ENCODE results near the gene ISY1. TPM values are rescaled to one million over a fixed set of nuclear protein-coding genes. Genes with fewer than 3 reads are reported as not detected.

Gene ISY1
- total and polyA plus RNA-seq, 4 donors, result 23.1 to 39.6 (median 26.5) TPM

GRCh38 chr3:129181819-129182218, 21.0 kb upstream of the ISY1 start:
- DNase-seq (no peak), ATAC-seq (ENCODE audit: insufficient read depth, low FRiP score) (no peak)
- Histone ChIP-seq H3K27me3 (ENCODE audit: control insufficient read depth in 3 of 3, insufficient read depth in 3 of 3, low read length in 2 of 3) (no peaks in the 10 kb centered on the region), H3K4me1 (ENCODE audit: control insufficient read depth in 5 of 5, insufficient read depth in 5 of 5, low read length in 5 of 5) (peaks cover 9 to 45% (median 17%) of the 10 kb centered on the region in 5 donors), H3K27ac (ENCODE audit: low read depth in 1 of 2, low read length in 1 of 2) (no peak overlapping the region), H3K36me3 (ENCODE audit: control insufficient read depth in 4 of 4, insufficient read depth in 4 of 4, low read length in 4 of 4) (peaks cover 4 to 20% (median 13%) of the 10 kb centered on the region in 4 donors), H3K9ac (ENCODE audit: insufficient read depth in 1 of 2, low read length in 2 of 2) (peak overlapping the region in 1 of 2 donors; percentile 83), H3K9me3 (ENCODE audit: control insufficient read depth in 4 of 4, insufficient read depth in 3 of 4, low read length in 3 of 4) (no peaks in the 10 kb centered on the region), H3K4me3 (no peak overlapping the region)
- WGBS, 2 donors, result 13 to 22% methylated on average over 3 of the region's 3 CpGs
- no peak for TF ChIP-seq CTCF (IDR thresholded peaks at IDR 0.05; ENCODE audit: control extremely low read depth, extremely low read depth)

- Histone ChIP-seq H3K9ac (ENCODE audit: insufficient read depth in 1 of 2, low read length in 2 of 2) (peak overlapping the region in 1 of 2 donors; percentile 34), H3K36me3 (ENCODE audit: control insufficient read depth in 4 of 4, insufficient read depth in 4 of 4, low read length in 4 of 4) (peaks cover 6 to 22% (median 14%) of the 10 kb centered on the region in 4 donors), H3K4me3 (no peak overlapping the region), H3K27ac (ENCODE audit: low read depth in 1 of 2, low read length in 1 of 2) (peak overlapping the region in 1 of 2 donors; percentile 26), H3K27me3 (ENCODE audit: control insufficient read depth in 3 of 3, insufficient read depth in 3 of 3, low read length in 2 of 3) (no peaks in the 10 kb centered on the region), H3K4me1 (ENCODE audit: control insufficient read depth in 5 of 5, insufficient read depth in 5 of 5, low read length in 5 of 5) (peaks cover 11 to 45% (median 21%) of the 10 kb centered on the region in 5 donors), H3K9me3 (ENCODE audit: control insufficient read depth in 4 of 4, insufficient read depth in 3 of 4, low read length in 3 of 4) (no peaks in the 10 kb centered on the region)
- WGBS, 2 donors, result 49 to 72% methylated on average over 1 of the region's 1 CpG
- no peak for ATAC-seq (ENCODE audit: insufficient read depth, low FRiP score)
- TF ChIP-seq CTCF (IDR thresholded peaks at IDR 0.05; ENCODE audit: control extremely low read depth, extremely low read depth), result no peak
- peak in 2 of 3 donors; percentile 31 to 50 for DNase-seq
Observed at GRCh38 chr3:129180461-129180860, 19.6 kb upstream of the ISY1 start.

- no peaks in the 10 kb centered on the region for H3K9me3 ChIP-seq (ENCODE audit: control insufficient read depth in 4 of 4, insufficient read depth in 3 of 4, low read length in 3 of 4)
- H3K27me3 ChIP-seq (ENCODE audit: control insufficient read depth in 3 of 3, insufficient read depth in 3 of 3, low read length in 2 of 3), result no peaks in the 10 kb centered on the region
- WGBS, 2 donors, result 73 to 91% methylated on average over 1 of the region's 1 CpG
- no peak for TF ChIP-seq CTCF (IDR thresholded peaks at IDR 0.05; ENCODE audit: control extremely low read depth, extremely low read depth)
- ATAC-seq (ENCODE audit: insufficient read depth, low FRiP score), result no peak
- peaks cover 13 to 22% (median 13%) of the 10 kb centered on the region in 4 donors for H3K36me3 ChIP-seq (ENCODE audit: control insufficient read depth in 4 of 4, insufficient read depth in 4 of 4, low read length in 4 of 4)
- no peak overlapping the region for H3K27ac ChIP-seq (ENCODE audit: low read depth in 1 of 2, low read length in 1 of 2)
- H3K4me1 ChIP-seq (ENCODE audit: control insufficient read depth in 5 of 5, insufficient read depth in 5 of 5, low read length in 5 of 5), result peaks cover 14 to 34% (median 16%) of the 10 kb centered on the region in 5 donors
- DNase-seq, result no peak
- H3K9ac ChIP-seq (ENCODE audit: insufficient read depth in 1 of 2, low read length in 2 of 2), result no peak overlapping the region
- H3K4me3 ChIP-seq, result no peak overlapping the region
Observed at GRCh38 chr3:129176051-129176450, 15.2 kb upstream of the ISY1 start.

GRCh38 chr3:129173725-129174124, 12.9 kb upstream of the ISY1 start:
- DNase-seq (no peak), ATAC-seq (ENCODE audit: insufficient read depth, low FRiP score) (no peak)
- Histone ChIP-seq H3K4me1 (ENCODE audit: control insufficient read depth in 5 of 5, insufficient read depth in 5 of 5, low read length in 5 of 5) (peaks cover 3 to 26% (median 8%) of the 10 kb centered on the region in 5 donors), H3K4me3 (no peak overlapping the region), H3K36me3 (ENCODE audit: control insufficient read depth in 4 of 4, insufficient read depth in 4 of 4, low read length in 4 of 4) (peaks cover 19 to 42% (median 25%) of the 10 kb centered on the region in 4 donors), H3K27me3 (ENCODE audit: control insufficient read depth in 3 of 3, insufficient read depth in 3 of 3, low read length in 2 of 3) (no peaks in the 10 kb centered on the region), H3K9me3 (ENCODE audit: control insufficient read depth in 4 of 4, insufficient read depth in 3 of 4, low read length in 3 of 4) (no peaks in the 10 kb centered on the region), H3K9ac (ENCODE audit: insufficient read depth in 1 of 2, low read length in 2 of 2) (no peak overlapping the region), H3K27ac (ENCODE audit: low read depth in 1 of 2, low read length in 1 of 2) (peak overlapping the region in 1 of 2 donors; percentile 72)
- no peak for TF ChIP-seq CTCF (IDR thresholded peaks at IDR 0.05; ENCODE audit: control extremely low read depth, extremely low read depth)
- whole genome bisulfite sequencing, 2 donors, result 42 to 67% methylated on average over 4 of the region's 4 CpGs
